ENCODE measurements around the gene CDC42BPA. TPM values are rescaled to one million over a fixed set of nuclear protein-coding genes. Genes with fewer than 3 reads are reported as not detected.
"Not testable (repeated sequence)": the region's sequence is repeated elsewhere in the genome, so short reads cannot be mapped to it uniquely, and the experiment has no call there.

Gene CDC42BPA
- polyA plus RNA-seq, 1 donor from 2014 or later = 22.9 TPM

- Histone ChIP-seq H3K27me3 (ENCODE audit: insufficient read depth, low read depth, low read length) (no peaks in the 10 kb centered on the region), H3K9ac (ENCODE audit: low read length) (no peak overlapping the region), H3K4me3 (ENCODE audit: low read length) (no peak overlapping the region), H3K9me3 (ENCODE audit: low read length) (no peaks in the 10 kb centered on the region), H2AFZ (ENCODE audit: low read depth, low read length) (no peak overlapping the region), H3K9me2 (ENCODE audit: insufficient read depth, low read length) (no peaks in the 10 kb centered on the region), H4K20me1 (ENCODE audit: insufficient read depth) (no peaks in the 10 kb centered on the region), H3K27ac (ENCODE audit: low read length) (no peak overlapping the region), H3F3A (ENCODE audit: insufficient read depth, low read length, poor library complexity, severe bottlenecking) (no peaks in the 10 kb centered on the region), H3K4me2 (ENCODE audit: low read length) (no peak overlapping the region), H3K79me2 (replicated peaks; ENCODE audit: insufficient read depth, low read length) (no peaks in the 10 kb centered on the region), H3K36me3 (ENCODE audit: insufficient read depth, low read length) (peaks cover 3% of the 10 kb centered on the region)
- no peak for TF ChIP-seq RAD21 (conservative IDR thresholded peaks at IDR 0.05)
- no peak for TF ChIP-seq MXI1 (conservative IDR thresholded peaks at IDR 0.05; ENCODE audit: poor library complexity, severe bottlenecking)
- TF ChIP-seq SMC3 (conservative IDR thresholded peaks at IDR 0.05; ENCODE audit: poor library complexity) = no peak
- no peak for TF ChIP-seq EZH2 (IDR thresholded peaks at IDR 0.05; ENCODE audit: borderline replicate concordance, insufficient read depth, low read length, poor library complexity, severe bottlenecking)
- TF ChIP-seq EP300 (conservative IDR thresholded peaks at IDR 0.05; ENCODE audit: poor library complexity, severe bottlenecking) = no peak
- TF ChIP-seq, protein P1, sequence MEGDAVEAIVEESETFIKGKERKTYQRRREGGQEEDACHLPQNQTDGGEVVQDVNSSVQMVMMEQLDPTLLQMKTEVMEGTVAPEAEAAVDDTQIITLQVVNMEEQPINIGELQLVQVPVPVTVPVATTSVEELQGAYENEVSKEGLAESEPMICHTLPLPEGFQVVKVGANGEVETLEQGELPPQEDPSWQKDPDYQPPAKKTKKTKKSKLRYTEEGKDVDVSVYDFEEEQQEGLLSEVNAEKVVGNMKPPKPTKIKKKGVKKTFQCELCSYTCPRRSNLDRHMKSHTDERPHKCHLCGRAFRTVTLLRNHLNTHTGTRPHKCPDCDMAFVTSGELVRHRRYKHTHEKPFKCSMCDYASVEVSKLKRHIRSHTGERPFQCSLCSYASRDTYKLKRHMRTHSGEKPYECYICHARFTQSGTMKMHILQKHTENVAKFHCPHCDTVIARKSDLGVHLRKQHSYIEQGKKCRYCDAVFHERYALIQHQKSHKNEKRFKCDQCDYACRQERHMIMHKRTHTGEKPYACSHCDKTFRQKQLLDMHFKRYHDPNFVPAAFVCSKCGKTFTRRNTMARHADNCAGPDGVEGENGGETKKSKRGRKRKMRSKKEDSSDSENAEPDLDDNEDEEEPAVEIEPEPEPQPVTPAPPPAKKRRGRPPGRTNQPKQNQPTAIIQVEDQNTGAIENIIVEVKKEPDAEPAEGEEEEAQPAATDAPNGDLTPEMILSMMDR (IDR thresholded peaks at IDR 0.05; ENCODE audit: poor library complexity, severe bottlenecking) = no peak
- no peak for TF ChIP-seq REST (IDR thresholded peaks at IDR 0.05; ENCODE audit: borderline replicate concordance)
- no peak for TF ChIP-seq POLR2AphosphoS5 (IDR thresholded peaks at IDR 0.05)
- no peak for TF ChIP-seq TAF1 (IDR thresholded peaks at IDR 0.05; ENCODE audit: low read depth)
These were observed 315.1 kb downstream of the CDC42BPA start for GRCh38 chr1:227003165-227003564.

DNA sequence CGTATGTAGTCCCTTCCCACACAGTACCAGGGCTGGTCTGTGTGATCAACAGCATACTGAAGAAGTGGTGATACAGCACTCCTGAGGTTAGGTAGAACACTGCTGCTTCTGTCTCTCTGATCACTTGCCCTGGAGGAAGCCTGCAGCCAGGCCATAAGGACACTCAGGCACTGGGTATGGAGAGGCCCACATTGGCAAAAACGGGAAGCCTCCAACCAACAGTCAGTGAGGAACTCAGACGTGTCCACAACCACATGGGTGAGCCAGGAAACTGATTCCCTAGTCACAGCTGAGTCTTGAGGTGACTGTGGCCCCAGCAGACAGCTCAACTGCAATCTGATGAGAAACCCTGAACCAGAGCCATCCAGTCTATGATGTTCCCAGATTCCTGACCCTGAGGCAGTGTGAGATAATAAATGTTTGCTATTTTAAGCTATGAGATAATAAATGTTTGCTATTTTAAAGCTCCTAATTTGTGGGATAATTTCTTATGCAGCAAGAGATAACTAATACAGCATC lies 315.7 kb downstream of the CDC42BPA start:
- Histone ChIP-seq H3K9ac (ENCODE audit: low read length) (no peak overlapping the region), H3K36me3 (ENCODE audit: insufficient read depth, low read length) (peaks cover 3% of the 10 kb centered on the region), H3K27me3 (ENCODE audit: insufficient read depth, low read depth, low read length) (no peaks in the 10 kb centered on the region), H3K4me3 (ENCODE audit: low read length) (no peak overlapping the region), H3K79me2 (replicated peaks; ENCODE audit: insufficient read depth, low read length) (no peaks in the 10 kb centered on the region), H3K4me2 (ENCODE audit: low read length) (no peak overlapping the region), H4K20me1 (ENCODE audit: insufficient read depth) (no peaks in the 10 kb centered on the region), H3K27ac (ENCODE audit: low read length) (no peak overlapping the region), H3K9me3 (ENCODE audit: low read length) (no peaks in the 10 kb centered on the region), H3K9me2 (ENCODE audit: insufficient read depth, low read length) (no peaks in the 10 kb centered on the region), H3F3A (ENCODE audit: insufficient read depth, low read length, poor library complexity, severe bottlenecking) (no peaks in the 10 kb centered on the region), H2AFZ (ENCODE audit: low read depth, low read length) (no peak overlapping the region)
- TF ChIP-seq RAD21 (conservative IDR thresholded peaks at IDR 0.05) (no peak), MXI1 (conservative IDR thresholded peaks at IDR 0.05; ENCODE audit: poor library complexity, severe bottlenecking) (no peak), EP300 (conservative IDR thresholded peaks at IDR 0.05; ENCODE audit: poor library complexity, severe bottlenecking) (no peak), EZH2 (IDR thresholded peaks at IDR 0.05; ENCODE audit: borderline replicate concordance, insufficient read depth, low read length, poor library complexity, severe bottlenecking) (no peak), POLR2AphosphoS5 (IDR thresholded peaks at IDR 0.05) (no peak), SMC3 (conservative IDR thresholded peaks at IDR 0.05; ENCODE audit: poor library complexity) (no peak), TAF1 (IDR thresholded peaks at IDR 0.05; ENCODE audit: low read depth) (no peak)
- TF ChIP-seq, protein P1 (IDR thresholded peaks at IDR 0.05; ENCODE audit: poor library complexity, severe bottlenecking) = no peak

DNA sequence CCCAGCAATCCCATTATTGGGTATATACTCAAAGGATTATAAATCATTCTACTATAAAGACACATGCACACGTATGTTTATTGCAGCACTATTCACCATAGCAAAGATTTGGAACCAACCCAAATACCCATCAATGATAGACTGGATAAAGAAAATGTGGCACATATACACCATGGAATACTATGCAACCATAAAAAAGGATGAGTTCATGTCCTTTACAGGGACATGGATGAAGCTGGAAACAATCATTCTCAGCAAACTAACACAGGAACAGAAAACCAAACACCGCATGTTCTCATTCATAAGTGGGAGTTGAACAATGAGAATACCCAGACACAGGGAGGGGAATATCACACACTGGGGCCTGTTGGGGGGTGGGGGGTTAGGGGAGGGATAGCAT lies 318.7 kb downstream of the CDC42BPA start:
- not testable (repeated sequence) for H4K20me1 ChIP-seq (ENCODE audit: insufficient read depth); H3K36me3 ChIP-seq (ENCODE audit: insufficient read depth, low read length); H3F3A ChIP-seq (ENCODE audit: insufficient read depth, low read length, poor library complexity, severe bottlenecking); H3K4me2 ChIP-seq (ENCODE audit: low read length); H3K27me3 ChIP-seq (ENCODE audit: insufficient read depth, low read depth, low read length); H3K4me3 ChIP-seq (ENCODE audit: low read length); H3K9me3 ChIP-seq (ENCODE audit: low read length); H3K9ac ChIP-seq (ENCODE audit: low read length); H3K27ac ChIP-seq (ENCODE audit: low read length); H3K9me2 ChIP-seq (ENCODE audit: insufficient read depth, low read length); H3K79me2 ChIP-seq (replicated peaks; ENCODE audit: insufficient read depth, low read length); H2AFZ ChIP-seq (ENCODE audit: low read depth, low read length)
